MM.1S (cell line): ENCODE data around the gene DYNLRB1.

Source experiments
- EZH2 ChIP-seq: fragments of 300-600 bp; sonication (generic); optimal IDR thresholded peaks from 2 replicates; pipeline ENCODE3; 2017; ENCODE audit warnings: low read depth, mild to moderate bottlenecking, antibody characterized with exemption, low read length, mixed read lengths
- EZH2phosphoT487 ChIP-seq: fragments of 300-600 bp; sonication (generic); IDR thresholded peaks from 2 replicates; pipeline ENCODE4 v1.6.1; 2018; ENCODE audit warnings: antibody characterized with exemption, low read length
- TF ChIP-seq, protein P1 (sequence below): fragments of 300-600 bp; sonication (generic); IDR thresholded peaks from 2 replicates; pipeline ENCODE4 v1.5.1; 2016; ENCODE audit warnings: antibody characterized with exemption, low read length, mixed read lengths

- no peak for TF ChIP-seq EZH2
- TF ChIP-seq, protein P1, sequence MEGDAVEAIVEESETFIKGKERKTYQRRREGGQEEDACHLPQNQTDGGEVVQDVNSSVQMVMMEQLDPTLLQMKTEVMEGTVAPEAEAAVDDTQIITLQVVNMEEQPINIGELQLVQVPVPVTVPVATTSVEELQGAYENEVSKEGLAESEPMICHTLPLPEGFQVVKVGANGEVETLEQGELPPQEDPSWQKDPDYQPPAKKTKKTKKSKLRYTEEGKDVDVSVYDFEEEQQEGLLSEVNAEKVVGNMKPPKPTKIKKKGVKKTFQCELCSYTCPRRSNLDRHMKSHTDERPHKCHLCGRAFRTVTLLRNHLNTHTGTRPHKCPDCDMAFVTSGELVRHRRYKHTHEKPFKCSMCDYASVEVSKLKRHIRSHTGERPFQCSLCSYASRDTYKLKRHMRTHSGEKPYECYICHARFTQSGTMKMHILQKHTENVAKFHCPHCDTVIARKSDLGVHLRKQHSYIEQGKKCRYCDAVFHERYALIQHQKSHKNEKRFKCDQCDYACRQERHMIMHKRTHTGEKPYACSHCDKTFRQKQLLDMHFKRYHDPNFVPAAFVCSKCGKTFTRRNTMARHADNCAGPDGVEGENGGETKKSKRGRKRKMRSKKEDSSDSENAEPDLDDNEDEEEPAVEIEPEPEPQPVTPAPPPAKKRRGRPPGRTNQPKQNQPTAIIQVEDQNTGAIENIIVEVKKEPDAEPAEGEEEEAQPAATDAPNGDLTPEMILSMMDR: no peak
- TF ChIP-seq EZH2phosphoT487: no peak
These were observed 58.6 kb downstream of the DYNLRB1 start for GRCh38 chr20:34574861-34575260.
